ENCODE data around the gene DNAJC7.
"Not testable (repeated sequence)": the region's sequence is repeated elsewhere in the genome, so short reads cannot be mapped to it uniquely, and the experiment has no call there.

The DNAJC7 gene

GRCh38 chr17:41959030-41959335, 58.3 kb downstream of the DNAJC7 start:
- no peak for DNase-seq

GRCh38 chr17:41957869-41958439, 59.3 kb downstream of the DNAJC7 start:
- no peak for DNase-seq

- DNase-seq, result no peak
Measured at GRCh38 chr17:41957031-41957868, 60.0 kb downstream of the DNAJC7 start.

- no peak for DNase-seq
Measured at GRCh38 chr17:41956522-41956921, 60.7 kb downstream of the DNAJC7 start.

GRCh38 chr17:41948762-41949460, 68.3 kb downstream of the DNAJC7 start:
- no peak for DNase-seq

GRCh38 chr17:41944943-41945342, 72.3 kb downstream of the DNAJC7 start:
- DNase-seq, result no peak

GRCh38 chr17:41943492-41943891, 73.7 kb downstream of the DNAJC7 start:
- no peak for DNase-seq

- no peak for DNase-seq
Measured at GRCh38 chr17:41942626-41943373, 74.4 kb downstream of the DNAJC7 start.

GRCh38 chr17:41941168-41941567, 76.1 kb downstream of the DNAJC7 start:
- DNase-seq, result no peak

GRCh38 chr17:41939693-41940090, 77.5 kb downstream of the DNAJC7 start:
- no peak for DNase-seq

- DNase-seq, result no peak
Measured at GRCh38 chr17:41939044-41939692, 78.1 kb downstream of the DNAJC7 start.

- peak in 1 of 56 donors; percentile 2 for DNase-seq
Measured at GRCh38 chr17:41937970-41938954, 79.0 kb downstream of the DNAJC7 start.

GRCh38 chr17:41935641-41936040, 81.6 kb downstream of the DNAJC7 start:
- DNase-seq, result no peak

GRCh38 chr17:41932816-41933389, 84.3 kb downstream of the DNAJC7 start:
- no peak for DNase-seq

GRCh38 chr17:41931715-41932114, 85.5 kb downstream of the DNAJC7 start:
- DNase-seq, result not testable (repeated sequence)

GRCh38 chr17:41930833-41931156, 86.4 kb downstream of the DNAJC7 start:
- DNase-seq, result not testable (repeated sequence)

- DNase-seq, result peak; percentile 70 to 97 (median 91)
Measured at GRCh38 chr17:41930009-41930832, 87.0 kb downstream of the DNAJC7 start, which contains the start of gene ODAD4. ODAD4 (plus strand) TSS chr17:41930617; CDS start chr17:41930724, 107 bp downstream.

- no peak for DNase-seq
Measured at GRCh38 chr17:41928693-41929251, 88.5 kb downstream of the DNAJC7 start.

All from amygdala (tissue), 56 donors.